GM12878 (cell line): Measurements from ENCODE around the gene KAZN. TPM values are rescaled to one million over a fixed set of nuclear protein-coding genes. Genes with fewer than 3 reads are reported as not detected.

Source experiments
- BCLAF1 ChIP-seq: fragments of 450-650 bp; IDR thresholded peaks from 2 replicates; pipeline ENCODE4 v1.6.1; 2017; ENCODE audit warnings: antibody characterized with exemption, mild to moderate bottlenecking, moderate library complexity
- CBX3 ChIP-seq: fragments of 200-600 bp; sonication (generic); IDR thresholded peaks from 2 replicates; pipeline ENCODE4 v1.6.1; 2016; ENCODE audit warnings: low read depth, borderline replicate concordance
- CBX5 ChIP-seq: sonication (generic); IDR thresholded peaks from 2 replicates; pipeline ENCODE4 v1.6.1; 2016; ENCODE audit warnings: low read depth, moderate library complexity, mild to moderate bottlenecking, inconsistent platforms
- CHD2 ChIP-seq: IDR thresholded peaks from 2 replicates; pipeline ENCODE4 v1.6.1; 2011; ENCODE audit warnings: low read depth, low read length, improper control_type of control experiment, borderline replicate concordance
- CREB1 ChIP-seq: IDR thresholded peaks from 2 replicates; pipeline ENCODE4 v1.6.1; 2012; ENCODE audit warnings: low read depth, mild to moderate bottlenecking, inconsistent platforms
- FOS ChIP-seq: IDR thresholded peaks from 3 replicates; pipeline ENCODE4 v1.6.1; 2011; ENCODE audit warnings: borderline replicate concordance; ENCODE audit not compliant: insufficient read length; ENCODE audit errors: extremely low read depth
- MXI1 ChIP-seq: fragments of 150-350 bp; IDR thresholded peaks from 2 replicates; pipeline ENCODE4 v1.6.1; 2011; ENCODE audit warnings: low read depth, mild to moderate bottlenecking, inconsistent platforms, low read length, improper control_type of control experiment
- MYB ChIP-seq: fragments of 150-350 bp; IDR thresholded peaks from 2 replicates; pipeline ENCODE4 v1.6.1; 2014; ENCODE audit warnings: mild to moderate bottlenecking, low read depth, low read length, borderline replicate concordance
- NBN ChIP-seq: fragments of 450-650 bp; IDR thresholded peaks from 2 replicates; pipeline ENCODE4 v1.6.1; 2016
- RAD51 ChIP-seq: fragments of 450-650 bp; IDR thresholded peaks from 2 replicates; pipeline ENCODE4 v1.6.1; 2016; ENCODE audit warnings: moderate library complexity, mild to moderate bottlenecking, inconsistent platforms
- SMAD1 ChIP-seq: fragments of 450-650 bp; IDR thresholded peaks from 2 replicates; pipeline ENCODE4 v1.6.1; 2018; ENCODE audit warnings: mild to moderate bottlenecking, low read depth; ENCODE audit not compliant: partially characterized antibody
- SREBF1 ChIP-seq: IDR thresholded peaks from 2 replicates; pipeline ENCODE4 v1.6.1; 2012; ENCODE audit warnings: mild to moderate bottlenecking, low read length
- STAT1 ChIP-seq: fragments of 450-650 bp; conservative IDR thresholded peaks from 2 replicates; pipeline ENCODE4 v1.6.1; 2014; ENCODE audit warnings: antibody characterized with exemption, mild to moderate bottlenecking
- ZNF274 ChIP-seq: IDR thresholded peaks from one replicate; pipeline ENCODE4 v1.8.0; 2011; ENCODE audit not compliant: insufficient read length, insufficient read depth
- ZNF592 ChIP-seq: fragments of 450-650 bp; IDR thresholded peaks from 2 replicates; pipeline ENCODE4 v1.6.1; 2017; ENCODE audit warnings: mild to moderate bottlenecking, moderate library complexity
- polyA plus RNA-seq, 11 experiments: library from polyadenylated mRNA; depleted of rRNA in 4 of 11; unstranded in 6 of 11; stranded (reverse) in 5 of 11; fragments of >200 nt; fragmentation: Nextera tagmentation in 4 of 11; fragmentation: Illumina TruSeq in 1 of 11; extraction: Ambion mirVana in 4 of 11; extraction: Trizol in 1 of 11; gene quantifications; 1 replicate in 1 of 11; 2 replicates in 10 of 11; pipeline versions ENCODE4 v1.2.1 to v1.2.3, GENCODE V29; 2011 to 2016; ENCODE audit warnings: inconsistent platforms in 2 of 11, missing spikeins in 2 of 11, low read depth in 1 of 11
- total RNA-seq, 4 experiments: library from RNA; depleted of rRNA in 3 of 4; stranded (reverse); fragments of >200 nt in 3 of 4; fragmentation: Illumina TruSeq in 1 of 4; extraction: Trizol in 1 of 4; gene quantifications; 2 replicates each; pipeline versions ENCODE4 v1.2.1 to v1.2.3, GENCODE V29; 2013 to 2021

The KAZN gene
- total and polyA plus RNA-seq, 10 of the 15 experiments (the other 5 are each of a cell fraction or from before 2014, with no cell fraction given) = 0.72 to 4.0 (median 1.2) TPM

GRCh38 chr1:15014516-15014915 lies 416.0 kb downstream of the KAZN start (continued):
- no peak for TF ChIP-seq STAT1
- TF ChIP-seq CBX5 = no peak
- no peak for TF ChIP-seq CREB1
- TF ChIP-seq MYB = no peak
- TF ChIP-seq CBX3 = no peak
- TF ChIP-seq BCLAF1 = no peak
- TF ChIP-seq SMAD1 = no peak
- no peak for TF ChIP-seq FOS
- no peak for TF ChIP-seq ZNF274
- no peak for TF ChIP-seq RAD51
- TF ChIP-seq SREBF1 = no peak
- no peak for TF ChIP-seq CHD2
- no peak for TF ChIP-seq NBN
- no peak for TF ChIP-seq ZNF592
- TF ChIP-seq MXI1 = no peak
